IMR-90 (cell line): ENCODE data around the gene TMEM184B. TPM values are rescaled to one million over a fixed set of nuclear protein-coding genes. Genes with fewer than 3 reads are reported as not detected.

Experiments
- ATAC-seq: fragments of 200-7000 bp; cut with Tn5 transposase; 2 replicates; pipeline ENCODE4 v1.9.1; 2020; ENCODE audit warnings: low read depth, mild to moderate bottlenecking, moderate library complexity
- BruUV-seq: library from RNA; stranded (reverse); fragments of 400-500 nt; replicated peaks from 2 replicates; lab custom pipeline; 2021; lab: Mats Ljungman, UMichigan
- CTCF ChIA-PET: fragments of 300-600 bp; formaldehyde crosslinking; extraction: SDS; loops from one replicate; lab custom pipeline; 2021; ENCODE audit warnings: antibody characterized with exemption; lab: Yijun Ruan, JAX
- POLR2A ChIA-PET: fragments of 300-600 bp; sonication (Branson Sonifier 250); formaldehyde crosslinking; loops from one replicate; lab custom pipeline; 2022; ENCODE audit warnings: antibody characterized with exemption; ENCODE audit not compliant: unreplicated experiment; lab: Charles Lee
- DNase-seq: peaks from one replicate; pipeline ENCODE4 v3.0.0; 2013
- H2AFZ ChIP-seq: replicated peaks from 2 replicates; pipeline ENCODE3; 2013; ENCODE audit warnings: low read length, mild to moderate bottlenecking; ENCODE audit not compliant: poor library complexity
- H2AK5ac ChIP-seq: 2 replicates; pipeline ENCODE4 v1.6.1; 2013; ENCODE audit warnings: low read depth, low read length, inconsistent platforms
- H2AK9ac ChIP-seq: replicated peaks from 2 replicates; pipeline ENCODE3; 2013; ENCODE audit warnings: mild to moderate bottlenecking, low read depth, low read length, moderate library complexity; ENCODE audit not compliant: poor library complexity
- H2BK120ac ChIP-seq: 2 replicates; pipeline ENCODE4 v1.6.1; 2013; ENCODE audit warnings: low read depth, low read length, inconsistent platforms
- H2BK15ac ChIP-seq: 3 replicates; pipeline ENCODE4 v1.6.1; 2013; ENCODE audit warnings: low read depth, low read length, inconsistent platforms
- H2BK20ac ChIP-seq: 2 replicates; pipeline ENCODE4 v1.6.1; 2013; ENCODE audit warnings: low read depth, mild to moderate bottlenecking, inconsistent platforms, low read length, moderate library complexity
- H2BK5ac ChIP-seq: 2 replicates; pipeline ENCODE4 v1.6.1; 2013; ENCODE audit warnings: mild to moderate bottlenecking, low read depth, low read length, inconsistent platforms; ENCODE audit not compliant: poor library complexity, severe bottlenecking
- H3K14ac ChIP-seq: replicated peaks from 2 replicates; pipeline ENCODE4 v1.6.1; 2013; ENCODE audit warnings: low read depth, low read length, inconsistent platforms
- H3K18ac ChIP-seq: 2 replicates; pipeline ENCODE4 v1.6.1; 2013; ENCODE audit warnings: low read depth, low read length, control low read depth
- H3K23ac ChIP-seq: 2 replicates; pipeline ENCODE4 v1.6.1; 2013; ENCODE audit warnings: low read depth, low read length, inconsistent platforms
- H3K27ac ChIP-seq: 2 replicates; pipeline ENCODE4 v1.5.1; 2013; ENCODE audit warnings: mild to moderate bottlenecking, control low read depth, low read length; ENCODE audit not compliant: insufficient read depth
- H3K27me3 ChIP-seq: 2 replicates; pipeline ENCODE4 v1.6.1; 2013; ENCODE audit warnings: low read length; ENCODE audit not compliant: control insufficient read depth, insufficient read depth
- H3K36me3 ChIP-seq: 2 replicates; pipeline ENCODE4 v1.6.1; 2013; ENCODE audit warnings: low read length, mixed read lengths; ENCODE audit not compliant: control insufficient read depth, insufficient read depth
- H3K4ac ChIP-seq: 2 replicates; pipeline ENCODE4 v1.6.1; 2013; ENCODE audit warnings: low read depth, low read length, inconsistent platforms
- H3K4me1 ChIP-seq: 2 replicates; pipeline ENCODE4 v1.6.1; 2013; ENCODE audit warnings: low read length, mixed read lengths; ENCODE audit not compliant: control insufficient read depth, insufficient read depth
- H3K4me2 ChIP-seq: 2 replicates; pipeline ENCODE4 v1.6.1; 2013; ENCODE audit warnings: low read depth, mild to moderate bottlenecking, control low read depth, low read length, moderate library complexity
- H3K4me3 ChIP-seq: 2 replicates; pipeline ENCODE4 v1.5.1; 2013; ENCODE audit warnings: low read depth, mild to moderate bottlenecking, control low read depth, low read length, moderate library complexity; ENCODE audit not compliant: insufficient read depth
- H3K56ac ChIP-seq: 2 replicates; pipeline ENCODE4 v1.6.1; 2013; ENCODE audit warnings: low read length, inconsistent platforms; ENCODE audit not compliant: insufficient read depth; ENCODE audit errors: extremely low read depth
- H3K79me1 ChIP-seq, 2 experiments: 2 replicates each; pipeline ENCODE4 v1.6.1; 2013; ENCODE audit warnings: low read length in 2 of 2, inconsistent platforms in 1 of 2, low read depth in 1 of 2
- H3K9ac ChIP-seq: 2 replicates; pipeline ENCODE4 v1.6.1; 2013; ENCODE audit warnings: low read depth, low read length, control low read depth
- H3K9me1 ChIP-seq: 2 replicates; pipeline ENCODE4 v1.6.1; 2013; ENCODE audit warnings: low read length, inconsistent platforms; ENCODE audit not compliant: insufficient read depth
- H3K9me3 ChIP-seq: 2 replicates; pipeline ENCODE4 v1.6.1; 2013; ENCODE audit warnings: low read length; ENCODE audit not compliant: control insufficient read depth, insufficient read depth
- H4K20me1 ChIP-seq: 2 replicates; pipeline ENCODE4 v1.6.1; 2013; ENCODE audit warnings: low read length, inconsistent platforms; ENCODE audit not compliant: insufficient read depth
- H4K5ac ChIP-seq: 2 replicates; pipeline ENCODE4 v1.6.1; 2013; ENCODE audit warnings: mild to moderate bottlenecking, low read depth, low read length, control low read depth
- H4K8ac ChIP-seq, 2 experiments: 2 replicates each; pipeline ENCODE4 v1.6.1; 2013; ENCODE audit warnings: low read depth in 2 of 2, low read length in 2 of 2, control low read depth in 1 of 2, inconsistent platforms in 1 of 2
- H4K91ac ChIP-seq: 2 replicates; pipeline ENCODE4 v1.6.1; 2013; ENCODE audit warnings: low read depth, low read length, inconsistent platforms; ENCODE audit not compliant: insufficient read depth
- CHD1 ChIP-seq: IDR thresholded peaks from 2 replicates; pipeline ENCODE4 v1.6.1; 2012; ENCODE audit warnings: low read depth, low read length, improper control_type of control experiment
- USF2 ChIP-seq: fragments of 150-350 bp; IDR thresholded peaks from 2 replicates; pipeline ENCODE4 v1.6.1; 2017; ENCODE audit warnings: mild to moderate bottlenecking, antibody characterized with exemption, low read length, low read depth
- WGBS, 2 experiments: methylation state at CpG; one replicate each; pipeline versions ENCODE4 v1.1.5 to v1.1.7; 2013; ENCODE audit warnings: missing lambda C conversion rate in 2 of 2; ENCODE audit not compliant: insufficient read length in 1 of 2; ENCODE audit errors: extremely low coverage in 2 of 2; 5-methylcytosine and 5-hydroxymethylcytosine counted together
- dilution Hi-C: fragments of 300-500 bp; cut with HindIII; formaldehyde crosslinking; loops from one replicate; pipeline ENCODE4 v1.14.3; 2018; ENCODE audit warnings: low sequenced_read_pairs; ENCODE audit not compliant: unreplicated experiment
- in situ Hi-C: fragments of 300-500 bp; cut with MboI; formaldehyde crosslinking; loops from 3 replicates; pipeline ENCODE4 v1.14.3; 2019; ENCODE audit warnings: low sequenced_read_pairs, inconsistent platforms, mixed read lengths
- intact Hi-C: fragments of 100-400 bp; cut with micrococcal nuclease; formaldehyde crosslinking; loops from 2 replicates; pipeline ENCODE4 v1.10.0; 2022
- polyA plus RNA-seq, 3 experiments: library from polyadenylated mRNA; depleted of rRNA; stranded (reverse); fragments of >200 nt; gene quantifications; 2 replicates each; pipeline ENCODE4 v1.2.3, GENCODE V29; 2012; ENCODE audit warnings: low replicate concordance in 1 of 3
- total RNA-seq: library from RNA; depleted of rRNA; stranded (reverse); fragments of >200 nt; gene quantifications from 2 replicates; pipeline ENCODE4 v1.2.3, GENCODE V29; 2012

Gene TMEM184B
- total and polyA plus RNA-seq, 2 of the 4 experiments (the other 2 are of a cell fraction): 9.1 to 81.1 TPM

- peaks cover 13% of the 10 kb centered on the region for H3K9me1 ChIP-seq
- peak overlapping the region; percentile 51 for H3K4ac ChIP-seq
- H3K79me1 ChIP-seq: peaks cover 22 to 68% of the 10 kb centered on the region in 2 experiments
- peak overlapping the region; percentile 75; the same call in 1 of the 2 replicates for H3K56ac ChIP-seq
- peak overlapping the region; percentile 2 for H3K23ac ChIP-seq
- no peaks in the 10 kb centered on the region for H3K9me3 ChIP-seq
- H3K36me3 ChIP-seq: peaks cover 72% of the 10 kb centered on the region
- peak overlapping the region; percentile 12; the same call in 1 of the 2 replicates for H3K9ac ChIP-seq
- peak overlapping the region; percentile 1; the same call in 1 of the 2 replicates for H3K14ac ChIP-seq
- BruUV-seq: no TSS peak
- H4K5ac ChIP-seq: peak overlapping the region; percentile 70
- peak overlapping the region; percentile 66 for H3K18ac ChIP-seq
- H2BK120ac ChIP-seq: peak overlapping the region; percentile 81
- ChIA-PET POLR2A (no interaction called here), CTCF (interaction anchor here (2.0 kb wide), 1 partner anchor 12 kb away, joined by 6 read pairs; no protein-coding TSS in a partner anchor)
- H4K8ac ChIP-seq: peak overlapping the region; percentile 46 to 74
- H2AK9ac ChIP-seq: peak overlapping the region; percentile 85
- H2BK15ac ChIP-seq: peak overlapping the region; percentile 35; the same call in 1 of the 3 replicates
- H4K20me1 ChIP-seq: peaks cover 5% of the 10 kb centered on the region; the same call in 1 of the 2 replicates
- peak overlapping the region; percentile 78 for H2BK20ac ChIP-seq
- ATAC-seq (peak; percentile 28), DNase-seq (no peak)
- peak overlapping the region; percentile 40 for H2AK5ac ChIP-seq
- peak overlapping the region; percentile 30; the same call in 1 of the 2 replicates for H3K4me2 ChIP-seq
- H3K4me1 ChIP-seq: peaks cover 16% of the 10 kb centered on the region
- no peaks in the 10 kb centered on the region for H3K27me3 ChIP-seq
- no peak overlapping the region for H2AFZ ChIP-seq
- H3K4me3 ChIP-seq: no peak overlapping the region
- in situ Hi-C loops: no loop called here
- TF ChIP-seq CHD1 (no peak), USF2 (peak; percentile 36; the same call in 1 of the 2 replicates)
- dilution Hi-C loops: no loop called here
- intact Hi-C loops: no loop called here
- H4K91ac ChIP-seq: peak overlapping the region; percentile 88
- peak overlapping the region; percentile 59 for H2BK5ac ChIP-seq
- H3K27ac ChIP-seq: peak overlapping the region; percentile 51
- WGBS, 2 experiments: 86% methylated on average over 1 of the region's 3 CpGs; no CpG with 5 or more reads in 1 of the 2 experiments
Measured at GRCh38 chr22:38228326-38228872, 44.4 kb downstream of the TMEM184B start.
